Measurements from ENCODE around the gene MAP2K7.
A peak's percentile ranks its signal among the peaks of the same experiment; 100 is the strongest.

Gene MAP2K7

DNA sequence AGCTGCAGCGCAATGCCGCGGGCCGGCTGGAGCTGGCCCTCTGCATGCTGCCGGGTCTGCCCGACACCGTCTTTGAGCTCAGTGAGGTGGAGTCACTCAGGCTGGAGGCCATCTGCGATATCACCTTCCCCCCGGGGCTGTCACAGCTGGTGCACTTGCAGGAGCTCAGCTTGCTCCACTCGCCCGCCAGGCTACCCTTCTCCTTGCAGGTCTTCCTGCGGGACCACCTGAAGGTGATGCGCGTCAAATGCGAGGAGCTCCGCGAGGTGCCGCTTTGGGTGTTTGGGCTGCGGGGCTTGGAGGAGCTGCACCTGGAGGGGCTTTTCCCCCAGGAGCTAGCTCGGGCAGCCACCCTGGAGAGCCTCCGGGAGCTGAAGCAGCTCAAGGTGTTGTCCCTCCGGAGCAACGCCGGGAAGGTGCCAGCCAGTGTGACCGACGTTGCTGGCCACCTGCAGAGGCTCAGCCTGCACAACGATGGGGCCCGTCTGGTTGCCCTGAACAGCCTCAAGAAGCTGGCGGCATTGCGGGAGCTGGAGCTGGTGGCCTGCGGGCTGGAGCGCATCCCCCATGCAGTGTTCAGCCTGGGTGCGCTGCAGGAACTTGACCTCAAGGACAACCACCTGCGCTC is 3.8 kb upstream of the MAP2K7 start:
- Histone ChIP-seq H3K4me3 (no peak overlapping the region), H3K27ac (no peak overlapping the region)
- no peak for DNase-seq (ENCODE audit: low spot score)
- TF ChIP-seq, protein P1, sequence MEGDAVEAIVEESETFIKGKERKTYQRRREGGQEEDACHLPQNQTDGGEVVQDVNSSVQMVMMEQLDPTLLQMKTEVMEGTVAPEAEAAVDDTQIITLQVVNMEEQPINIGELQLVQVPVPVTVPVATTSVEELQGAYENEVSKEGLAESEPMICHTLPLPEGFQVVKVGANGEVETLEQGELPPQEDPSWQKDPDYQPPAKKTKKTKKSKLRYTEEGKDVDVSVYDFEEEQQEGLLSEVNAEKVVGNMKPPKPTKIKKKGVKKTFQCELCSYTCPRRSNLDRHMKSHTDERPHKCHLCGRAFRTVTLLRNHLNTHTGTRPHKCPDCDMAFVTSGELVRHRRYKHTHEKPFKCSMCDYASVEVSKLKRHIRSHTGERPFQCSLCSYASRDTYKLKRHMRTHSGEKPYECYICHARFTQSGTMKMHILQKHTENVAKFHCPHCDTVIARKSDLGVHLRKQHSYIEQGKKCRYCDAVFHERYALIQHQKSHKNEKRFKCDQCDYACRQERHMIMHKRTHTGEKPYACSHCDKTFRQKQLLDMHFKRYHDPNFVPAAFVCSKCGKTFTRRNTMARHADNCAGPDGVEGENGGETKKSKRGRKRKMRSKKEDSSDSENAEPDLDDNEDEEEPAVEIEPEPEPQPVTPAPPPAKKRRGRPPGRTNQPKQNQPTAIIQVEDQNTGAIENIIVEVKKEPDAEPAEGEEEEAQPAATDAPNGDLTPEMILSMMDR (IDR thresholded peaks at IDR 0.05) = no peak

DNA sequence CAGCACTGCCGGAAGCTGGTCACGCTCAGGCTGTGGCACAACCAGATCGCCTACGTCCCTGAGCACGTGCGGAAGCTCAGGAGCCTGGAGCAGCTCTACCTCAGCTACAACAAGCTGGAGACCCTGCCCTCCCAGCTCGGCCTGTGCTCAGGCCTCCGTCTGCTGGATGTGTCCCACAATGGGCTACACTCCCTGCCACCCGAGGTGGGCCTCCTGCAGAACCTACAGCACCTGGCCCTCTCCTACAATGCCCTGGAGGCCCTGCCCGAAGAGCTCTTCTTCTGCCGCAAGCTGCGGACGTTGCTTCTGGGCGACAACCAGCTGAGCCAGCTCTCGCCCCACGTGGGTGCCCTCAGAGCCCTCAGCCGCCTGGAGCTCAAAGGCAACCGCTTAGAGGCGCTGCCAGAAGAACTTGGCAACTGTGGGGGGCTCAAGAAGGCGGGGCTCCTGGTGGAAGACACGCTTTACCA is 3.2 kb upstream of the MAP2K7 start:
- no peak overlapping the region for H3K4me3 ChIP-seq
- no peak for DNase-seq (ENCODE audit: low spot score)
- H3K27ac ChIP-seq = no peak overlapping the region
- TF ChIP-seq, protein P1 (IDR thresholded peaks at IDR 0.05) = no peak

DNA sequence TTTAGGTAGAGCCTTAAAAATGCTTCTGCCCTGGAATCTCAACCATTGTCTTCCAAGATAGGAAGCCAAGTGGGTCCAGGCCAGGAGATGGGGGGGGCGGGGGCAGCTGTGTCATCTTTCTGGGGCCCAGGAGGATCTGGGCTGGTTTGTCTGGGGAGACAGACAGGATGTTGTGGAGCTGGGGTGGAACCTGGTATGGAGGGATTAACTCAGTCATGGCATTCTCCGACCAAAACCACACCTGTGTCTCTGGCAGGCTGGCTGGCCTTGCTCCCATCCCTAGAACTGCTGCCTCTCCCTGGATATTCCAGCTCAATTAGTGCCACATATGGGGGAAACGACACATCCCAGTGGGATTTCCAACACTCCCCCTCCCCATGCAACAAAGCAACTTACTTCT is 2.7 kb upstream of the MAP2K7 start:
- DNase-seq (ENCODE audit: low spot score) = no peak
- no peak overlapping the region for H3K4me3 ChIP-seq
- H3K27ac ChIP-seq = no peak overlapping the region
- TF ChIP-seq, protein P1 (IDR thresholded peaks at IDR 0.05) = no peak

DNA sequence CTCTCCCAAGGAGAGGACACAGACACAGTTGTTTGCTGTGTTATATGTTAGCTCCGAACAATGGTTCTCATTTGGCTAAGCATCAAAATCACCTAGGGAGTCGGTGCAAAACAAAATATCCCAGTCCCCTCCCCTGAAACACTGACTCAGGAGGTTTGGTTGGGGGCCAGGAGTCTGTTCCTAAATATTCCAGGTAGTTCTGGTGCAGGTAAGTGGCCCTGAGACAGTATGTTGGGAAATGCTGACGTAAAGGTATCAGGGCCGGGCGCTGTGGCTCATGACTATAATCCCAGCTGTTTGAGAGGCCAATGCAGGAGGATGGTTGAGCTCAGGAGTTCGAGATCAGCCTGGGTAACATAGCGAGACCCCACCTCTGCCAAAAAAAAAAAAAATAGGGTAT is 2.3 kb upstream of the MAP2K7 start:
- no peak for DNase-seq (ENCODE audit: low spot score)
- no peak overlapping the region for H3K4me3 ChIP-seq
- TF ChIP-seq, protein P1 (IDR thresholded peaks at IDR 0.05) = no peak
- H3K27ac ChIP-seq = no peak overlapping the region

DNA sequence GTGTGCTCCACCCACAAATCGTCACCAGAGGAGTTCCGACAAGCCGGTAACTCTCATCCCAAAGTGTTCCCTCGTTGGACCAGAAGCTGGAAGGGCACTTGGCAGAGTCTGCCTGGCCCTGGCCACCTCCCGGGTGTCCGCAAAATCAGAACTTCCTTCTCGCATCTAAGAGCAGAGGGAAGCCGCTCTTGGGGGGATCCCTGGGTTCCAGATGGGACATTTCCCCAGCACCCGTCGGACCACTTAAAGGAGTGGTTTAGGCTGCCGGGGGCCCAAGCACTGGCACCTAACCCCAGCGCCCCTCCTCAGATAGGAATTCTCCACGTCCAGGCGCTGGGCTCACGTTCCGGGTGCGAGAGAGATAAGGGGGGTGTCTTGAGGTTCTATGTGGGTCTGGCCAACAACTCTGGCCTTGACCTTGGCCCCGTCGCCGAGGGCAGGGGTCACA is 857 bp upstream of the MAP2K7 start:
- H3K4me3 ChIP-seq = peak overlapping the region; percentile 70
- H3K27ac ChIP-seq = peak overlapping the region; percentile 73 to 90
- DNase-seq (ENCODE audit: low spot score) = no peak
- TF ChIP-seq, protein P1 (IDR thresholded peaks at IDR 0.05) = no peak

DNA sequence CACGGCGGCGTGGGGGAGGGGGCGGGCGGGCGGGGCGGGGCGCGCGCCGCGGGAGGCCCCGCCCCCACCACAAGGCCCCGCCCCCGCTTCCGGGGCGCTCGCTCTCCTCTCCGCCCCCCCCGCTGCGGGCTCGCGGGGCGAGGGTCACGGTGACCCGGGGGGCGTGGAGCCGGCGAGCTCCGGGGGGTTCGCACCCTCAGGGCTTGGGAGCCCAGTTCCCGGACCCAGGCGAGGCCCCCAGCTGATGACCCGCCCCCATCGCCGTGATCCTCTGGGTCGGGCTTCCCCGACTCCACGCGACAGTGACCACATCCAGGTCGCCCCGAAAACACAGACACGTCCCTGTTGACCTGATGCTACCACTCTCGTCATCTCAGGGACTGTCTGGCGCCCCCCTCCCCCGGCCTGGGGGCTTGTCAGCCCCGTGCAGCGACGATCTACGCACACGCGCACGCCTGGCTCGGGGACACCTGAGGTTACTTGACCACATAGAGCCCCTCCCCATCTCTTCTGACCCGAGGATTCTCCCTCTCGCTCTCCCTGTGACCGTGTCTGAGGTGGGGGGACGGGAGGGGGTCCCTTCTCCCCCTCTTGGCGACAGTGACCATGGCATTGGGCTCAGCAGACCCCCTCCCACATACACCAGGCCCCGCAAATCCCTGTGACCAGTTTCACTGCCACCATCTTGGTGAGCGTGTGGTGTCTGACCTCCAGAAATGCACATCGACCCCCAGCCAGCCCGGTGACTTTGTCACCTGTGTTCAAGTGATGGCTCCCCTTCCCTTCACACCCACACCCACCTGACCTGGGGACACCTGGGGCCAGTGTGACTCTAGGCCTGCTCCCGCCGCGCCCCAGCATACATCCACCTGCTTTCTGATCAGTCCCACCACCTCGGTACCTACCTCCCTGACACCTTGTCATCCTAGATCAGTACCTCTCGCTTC is 670 bp downstream of the MAP2K7 start:
- Histone ChIP-seq H3K27ac (peak overlapping the region; percentile 83 to 92), H3K4me3 (peak overlapping the region; percentile 78)
- TF ChIP-seq, protein P1 (IDR thresholded peaks at IDR 0.05) = no peak
- no peak for DNase-seq (ENCODE audit: low spot score)

Measured in coronary artery (tissue), 2 donors.